Peyer's patch (tissue), 4 donors: ENCODE data around the gene ZNF148. TPM values are rescaled to one million over a fixed set of nuclear protein-coding genes. Genes with fewer than 3 reads are reported as not detected.

Experiments
- DNase-seq, 3 donors: peaks; one replicate each; pipeline ENCODE4 v3.0.0-alpha.2; 2017 to 2019
- H3K27ac ChIP-seq, 4 donors: fragments of 200-600 bp; sonication (generic); one replicate each; pipeline ENCODE4 v1.5.1; 2016 to 2019
- H3K27me3 ChIP-seq, 2 donors: fragments of 200-600 bp; sonication (generic); one replicate each; pipeline ENCODE4 v1.5.1; 2019
- H3K36me3 ChIP-seq, 3 donors: fragments of 200-600 bp; sonication (generic); one replicate each; pipeline ENCODE4 v1.5.1; 2016 to 2019
- H3K4me1 ChIP-seq, 4 donors: fragments of 200-600 bp; sonication (generic); one replicate each; pipeline ENCODE4 v1.5.1; 2016 to 2019
- H3K4me3 ChIP-seq, 4 donors: fragments of 200-600 bp; sonication (generic); 1 replicate in 3 of 4; 2 replicates in 1 of 4; pipeline ENCODE4 v1.5.1; 2016 to 2019; ENCODE audit warnings: mild to moderate bottlenecking in 1 of 4
- H3K9me3 ChIP-seq, 4 donors: fragments of 200-600 bp; sonication (generic); one replicate each; pipeline ENCODE4 v1.5.1; 2016 to 2019; ENCODE audit warnings: mild to moderate bottlenecking in 1 of 4
- POLR2A ChIP-seq, 2 donors: fragments of 450-650 bp; IDR thresholded peaks; one replicate each; pipeline ENCODE4 v1.5.1; 2017; ENCODE audit warnings: antibody characterized with exemption in 2 of 2, mild to moderate bottlenecking in 2 of 2, moderate library complexity in 2 of 2
- total RNA-seq, 4 donors: library from RNA; depleted of rRNA; stranded (reverse); fragments of >200 nt; gene quantifications; one replicate each; pipeline ENCODE4 v1.1.0, GENCODE V29; 2016
- TF ChIP-seq, protein P1 (sequence below), 6 experiments: fragments of 450-650 bp in 4 of 6; fragments of 200-600 bp in 2 of 6; sonication (generic) in 1 of 6; IDR thresholded peaks; one replicate each; pipeline ENCODE4 v1.5.1; 2017 to 2019; ENCODE audit warnings: antibody characterized with exemption in 6 of 6, mild to moderate bottlenecking in 3 of 6, moderate library complexity in 1 of 6

Gene ZNF148
- total RNA-seq, 4 donors from 2014 or later = 17.7 to 48.7 (median 24.7) TPM

DNA sequence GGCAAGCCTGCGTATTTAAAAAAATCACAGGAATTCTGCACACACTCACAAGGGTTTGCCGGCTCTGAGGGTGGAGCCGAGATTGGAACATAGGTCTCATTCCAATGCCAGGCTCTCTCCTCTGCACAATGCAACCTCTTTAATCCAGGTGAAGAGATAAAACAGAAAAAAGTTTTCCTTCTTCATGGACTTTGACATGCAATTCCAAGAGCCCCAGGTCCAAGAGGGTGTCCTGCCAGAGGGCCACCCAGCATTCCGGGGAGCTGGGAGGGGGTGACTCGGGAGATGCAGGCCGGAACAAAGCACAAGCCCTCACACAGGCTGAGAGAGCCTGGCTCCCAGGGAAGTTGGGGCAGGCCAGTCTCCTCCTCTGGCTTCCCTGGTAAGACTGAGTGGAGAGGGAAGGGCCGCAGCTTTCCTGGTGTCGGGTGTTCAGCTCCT lies 155.8 kb downstream of the ZNF148 start:
- peak in 2 of 3 donors; percentile 59 to 77 for DNase-seq
- TF ChIP-seq, protein P1, sequence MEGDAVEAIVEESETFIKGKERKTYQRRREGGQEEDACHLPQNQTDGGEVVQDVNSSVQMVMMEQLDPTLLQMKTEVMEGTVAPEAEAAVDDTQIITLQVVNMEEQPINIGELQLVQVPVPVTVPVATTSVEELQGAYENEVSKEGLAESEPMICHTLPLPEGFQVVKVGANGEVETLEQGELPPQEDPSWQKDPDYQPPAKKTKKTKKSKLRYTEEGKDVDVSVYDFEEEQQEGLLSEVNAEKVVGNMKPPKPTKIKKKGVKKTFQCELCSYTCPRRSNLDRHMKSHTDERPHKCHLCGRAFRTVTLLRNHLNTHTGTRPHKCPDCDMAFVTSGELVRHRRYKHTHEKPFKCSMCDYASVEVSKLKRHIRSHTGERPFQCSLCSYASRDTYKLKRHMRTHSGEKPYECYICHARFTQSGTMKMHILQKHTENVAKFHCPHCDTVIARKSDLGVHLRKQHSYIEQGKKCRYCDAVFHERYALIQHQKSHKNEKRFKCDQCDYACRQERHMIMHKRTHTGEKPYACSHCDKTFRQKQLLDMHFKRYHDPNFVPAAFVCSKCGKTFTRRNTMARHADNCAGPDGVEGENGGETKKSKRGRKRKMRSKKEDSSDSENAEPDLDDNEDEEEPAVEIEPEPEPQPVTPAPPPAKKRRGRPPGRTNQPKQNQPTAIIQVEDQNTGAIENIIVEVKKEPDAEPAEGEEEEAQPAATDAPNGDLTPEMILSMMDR (IDR thresholded peaks at IDR 0.05) = no peak
- peak; percentile 18 to 26 for TF ChIP-seq POLR2A (IDR thresholded peaks at IDR 0.05)
- Histone ChIP-seq H3K4me1 (peaks cover 0 to 7% (median 0%) of the 10 kb centered on the region in 4 donors), H3K27me3 (no peaks in the 10 kb centered on the region), H3K9me3 (no peaks in the 10 kb centered on the region), H3K27ac (peak overlapping the region in 2 of 4 donors; percentile 48 to 64), H3K4me3 (peak overlapping the region in 1 of 4 donors; percentile 16), H3K36me3 (no peaks in the 10 kb centered on the region)

DNA sequence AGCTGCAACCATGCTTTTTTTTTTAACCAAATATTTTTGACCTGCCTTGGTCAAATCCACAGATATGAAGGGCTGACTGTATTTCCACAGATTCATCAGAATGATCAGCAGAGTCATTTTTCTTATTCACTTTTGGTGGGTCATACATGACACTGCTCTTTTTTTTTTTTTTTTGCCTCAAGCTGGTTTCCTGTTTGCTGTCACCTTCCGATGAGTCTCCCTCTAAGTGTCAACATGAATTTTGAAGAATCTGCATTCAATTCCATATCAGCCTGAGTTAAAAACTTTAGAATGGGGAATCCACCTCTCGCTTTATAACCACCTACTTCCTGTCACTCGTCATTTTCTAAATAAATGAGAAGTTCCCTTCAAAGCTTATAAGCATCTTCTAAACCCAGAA lies 160.4 kb downstream of the ZNF148 start:
- Histone ChIP-seq H3K4me3 (no peak overlapping the region), H3K36me3 (no peaks in the 10 kb centered on the region), H3K27ac (no peak overlapping the region), H3K4me1 (peaks cover 0 to 20% (median 4%) of the 10 kb centered on the region in 4 donors), H3K9me3 (no peaks in the 10 kb centered on the region), H3K27me3 (peaks cover 0 to 11% of the 10 kb centered on the region in 2 donors)
- no peak for DNase-seq
- TF ChIP-seq, protein P1 (IDR thresholded peaks at IDR 0.05) = no peak
- TF ChIP-seq POLR2A (IDR thresholded peaks at IDR 0.05) = no peak

DNA sequence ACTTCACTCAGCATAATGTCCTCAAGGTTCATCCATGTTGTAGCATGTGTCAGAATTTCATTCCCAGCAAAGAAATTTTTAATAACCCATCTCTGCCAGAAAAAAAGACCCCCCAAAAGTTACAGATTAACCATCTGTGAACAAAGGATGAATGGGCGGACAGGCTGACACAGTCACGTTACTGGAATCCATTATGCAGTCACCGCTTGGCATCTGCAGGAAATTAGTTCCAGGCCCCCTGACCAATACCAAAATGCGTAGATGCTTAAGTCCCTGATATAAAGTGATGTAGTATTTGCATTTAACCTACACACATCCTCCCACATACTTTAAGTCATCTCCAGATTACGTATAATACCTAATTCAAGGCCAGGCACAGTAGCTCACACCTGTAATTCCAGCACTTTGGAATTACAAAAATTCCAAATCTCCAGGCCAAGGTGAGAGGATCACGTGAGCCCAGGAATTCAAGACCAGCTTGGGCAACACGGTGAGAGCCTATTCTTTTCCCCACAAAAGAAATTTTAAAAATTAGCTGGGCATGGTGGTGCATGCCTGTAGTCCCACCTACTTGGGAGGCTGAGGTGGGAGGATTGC lies 161.1 kb downstream of the ZNF148 start:
- H3K27me3 ChIP-seq = peaks cover 0 to 11% of the 10 kb centered on the region in 2 donors
- H3K9me3 ChIP-seq = no peaks in the 10 kb centered on the region
- no peak for DNase-seq
- H3K4me1 ChIP-seq = peaks cover 0 to 20% (median 4%) of the 10 kb centered on the region in 4 donors
- TF ChIP-seq, protein P1 (IDR thresholded peaks at IDR 0.05) = no peak
- TF ChIP-seq POLR2A (IDR thresholded peaks at IDR 0.05) = no peak
- no peaks in the 10 kb centered on the region for H3K36me3 ChIP-seq
- H3K27ac ChIP-seq = no peak overlapping the region
- H3K4me3 ChIP-seq = no peak overlapping the region

DNA sequence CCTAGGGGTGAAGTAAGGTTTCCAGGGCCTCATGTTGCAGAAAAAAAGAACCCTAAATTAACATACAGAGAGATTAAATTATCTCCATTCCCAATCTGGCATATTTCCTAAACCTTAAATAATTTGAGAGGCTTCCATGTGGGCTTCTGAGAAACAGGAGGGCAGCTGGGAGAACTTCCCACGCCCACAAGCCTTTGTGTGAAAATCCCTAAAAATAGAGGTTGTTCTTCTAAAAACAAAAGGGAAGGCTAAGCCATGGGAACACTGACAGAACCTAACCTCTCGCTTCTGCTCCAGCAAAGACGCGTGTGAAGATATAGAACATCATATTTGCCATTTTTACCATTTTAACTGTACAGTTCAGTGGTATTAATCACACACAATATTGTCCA lies 161.8 kb downstream of the ZNF148 start:
- DNase-seq = no peak
- Histone ChIP-seq H3K9me3 (no peaks in the 10 kb centered on the region), H3K36me3 (no peaks in the 10 kb centered on the region), H3K27me3 (peaks cover 0 to 11% of the 10 kb centered on the region in 2 donors), H3K4me1 (peaks cover 0 to 15% (median 4%) of the 10 kb centered on the region in 4 donors), H3K4me3 (no peak overlapping the region), H3K27ac (no peak overlapping the region)
- TF ChIP-seq POLR2A (IDR thresholded peaks at IDR 0.05) = no peak
- TF ChIP-seq, protein P1 (IDR thresholded peaks at IDR 0.05) = no peak

DNA sequence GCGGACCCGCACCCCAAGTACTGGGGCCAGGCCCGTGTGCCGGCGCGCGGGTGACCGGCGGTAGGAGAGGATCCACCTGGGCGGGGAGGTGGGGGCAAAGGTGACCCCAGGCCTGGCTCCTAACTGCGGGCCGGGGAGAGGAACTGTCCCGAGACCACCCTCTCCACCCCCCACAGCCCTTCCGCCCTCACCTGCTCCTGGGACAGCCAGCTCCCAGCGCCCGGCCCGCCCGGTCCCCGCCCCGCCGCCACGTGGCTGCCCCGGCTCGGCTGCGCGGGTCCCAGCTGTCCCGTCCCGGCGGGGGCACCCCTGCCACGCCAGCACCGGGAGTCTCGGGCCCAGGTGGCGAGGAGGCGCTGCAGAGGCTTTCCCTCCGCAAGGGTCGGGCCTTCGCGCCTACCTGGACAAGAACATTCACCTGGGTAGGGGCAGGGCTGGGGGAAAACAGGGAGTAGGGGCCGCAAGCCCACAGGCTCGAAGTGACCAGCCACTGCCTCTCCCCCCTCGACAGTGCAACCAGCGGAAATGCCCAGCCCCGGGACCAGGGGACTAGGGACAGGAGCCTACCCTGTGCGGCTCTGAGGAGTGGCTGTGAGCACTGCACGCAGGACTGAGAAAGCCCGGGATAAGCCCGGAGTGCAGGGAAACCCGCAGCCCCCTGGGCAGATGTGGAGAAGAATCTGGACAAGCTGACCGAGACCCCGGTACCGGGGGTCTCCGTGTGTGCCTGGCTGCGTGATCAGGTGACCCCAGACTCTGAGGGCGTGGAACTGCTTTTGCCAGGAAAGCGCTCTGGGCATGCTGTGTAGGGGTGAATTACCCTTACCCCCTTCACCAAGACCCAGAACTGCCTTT lies 162.4 kb downstream of the ZNF148 start, which contains the start of gene SLC12A8:
Gene SLC12A8 (minus strand): TSS at position 240 of the 855 bp plus-strand sequence. CDS start 1,399 bp downstream, outside the sequence.
- Histone ChIP-seq H3K9me3 (no peaks in the 10 kb centered on the region), H3K4me1 (peaks cover 0 to 14% (median 4%) of the 10 kb centered on the region in 4 donors), H3K27ac (peak within 1 kb of the TSS in 3 of 4 donors; percentile 9 to 59 (median 21)), H3K4me3 (peak within 1 kb of the TSS; percentile 35 to 66 (median 45)), H3K27me3 (peaks cover 0 to 11% of the 10 kb centered on the region in 2 donors), H3K36me3 (no peaks in the 10 kb centered on the region)
- peak in 1 of 3 donors; percentile 75 for DNase-seq
- TF ChIP-seq POLR2A (IDR thresholded peaks at IDR 0.05) = no peak
- TF ChIP-seq, protein P1 (IDR thresholded peaks at IDR 0.05) = no peak
